A549 (cell line): Measurements from ENCODE around the gene GLCE.

ENCODE experiments used
- BHLHE40 ChIP-seq: IDR thresholded peaks from 2 replicates; pipeline ENCODE4 v1.6.1; 2012; ENCODE audit warnings: low read depth, low read length, inconsistent platforms
- KDM1A ChIP-seq: fragments of 200-600 bp; sonication (generic); IDR thresholded peaks from 2 replicates; pipeline ENCODE4 v1.6.1; 2016; ENCODE audit warnings: low read depth, mild to moderate bottlenecking
- ZC3H11A ChIP-seq: fragments of 450-650 bp; IDR thresholded peaks from 2 replicates; pipeline ENCODE4 v1.6.1; 2014; ENCODE audit warnings: antibody characterized with exemption, mild to moderate bottlenecking
- TF ChIP-seq, protein P1 (sequence below): fragments of >200 bp; sonication (Bioruptor Twin); formaldehyde crosslinking; IDR thresholded peaks from 3 replicates; pipeline ENCODE4 v1.5.1; 2016

GRCh38 chr15:69127306-69127705, 33.1 kb upstream of the GLCE start:
- TF ChIP-seq, protein P1, sequence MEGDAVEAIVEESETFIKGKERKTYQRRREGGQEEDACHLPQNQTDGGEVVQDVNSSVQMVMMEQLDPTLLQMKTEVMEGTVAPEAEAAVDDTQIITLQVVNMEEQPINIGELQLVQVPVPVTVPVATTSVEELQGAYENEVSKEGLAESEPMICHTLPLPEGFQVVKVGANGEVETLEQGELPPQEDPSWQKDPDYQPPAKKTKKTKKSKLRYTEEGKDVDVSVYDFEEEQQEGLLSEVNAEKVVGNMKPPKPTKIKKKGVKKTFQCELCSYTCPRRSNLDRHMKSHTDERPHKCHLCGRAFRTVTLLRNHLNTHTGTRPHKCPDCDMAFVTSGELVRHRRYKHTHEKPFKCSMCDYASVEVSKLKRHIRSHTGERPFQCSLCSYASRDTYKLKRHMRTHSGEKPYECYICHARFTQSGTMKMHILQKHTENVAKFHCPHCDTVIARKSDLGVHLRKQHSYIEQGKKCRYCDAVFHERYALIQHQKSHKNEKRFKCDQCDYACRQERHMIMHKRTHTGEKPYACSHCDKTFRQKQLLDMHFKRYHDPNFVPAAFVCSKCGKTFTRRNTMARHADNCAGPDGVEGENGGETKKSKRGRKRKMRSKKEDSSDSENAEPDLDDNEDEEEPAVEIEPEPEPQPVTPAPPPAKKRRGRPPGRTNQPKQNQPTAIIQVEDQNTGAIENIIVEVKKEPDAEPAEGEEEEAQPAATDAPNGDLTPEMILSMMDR: no peak
- TF ChIP-seq KDM1A (no peak), BHLHE40 (no peak), ZC3H11A (no peak)
